GM21526 (cell line): ENCODE measurements around the gene COG6.
A peak's percentile ranks its signal among the peaks of the same experiment; 100 is the strongest.

Experiments used
- ATAC-seq: cut with Tn5 transposase; IDR thresholded peaks from one replicate; pipeline ENCODE4 v1.9.1; 2021; ENCODE audit warnings: moderate library complexity; ENCODE audit not compliant: unreplicated experiment, low FRiP score

Gene COG6

DNA sequence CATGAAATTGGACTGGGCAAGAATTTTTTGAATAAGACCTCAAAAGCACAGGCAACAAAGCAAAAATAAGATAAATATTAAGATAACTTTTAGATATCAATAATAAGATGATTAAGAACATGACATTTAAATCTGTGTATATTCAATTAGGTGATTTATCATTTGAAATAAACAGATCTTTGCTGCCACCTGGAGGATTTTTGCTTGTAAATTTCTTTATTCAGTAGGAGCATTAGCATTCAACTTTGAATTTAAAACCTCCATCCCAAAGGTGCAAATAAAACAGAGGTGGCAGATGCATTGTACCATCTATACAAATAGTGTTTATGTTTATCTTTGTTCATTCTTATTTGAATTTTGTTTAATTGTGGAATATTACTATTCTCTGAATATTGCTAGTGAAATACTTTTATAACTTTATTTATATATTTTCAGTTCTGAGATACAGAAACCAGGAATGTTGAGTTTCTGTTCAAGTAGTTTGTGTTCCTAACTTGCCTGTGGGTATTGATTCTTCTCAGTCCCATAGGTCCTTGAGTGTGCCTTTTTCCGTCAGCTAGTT is 20.9 kb downstream of the COG6 start:
- no peak for ATAC-seq

- peak; percentile 58 for ATAC-seq
Measured at GRCh38 chr13:39682310-39682709, 26.8 kb downstream of the COG6 start.

DNA sequence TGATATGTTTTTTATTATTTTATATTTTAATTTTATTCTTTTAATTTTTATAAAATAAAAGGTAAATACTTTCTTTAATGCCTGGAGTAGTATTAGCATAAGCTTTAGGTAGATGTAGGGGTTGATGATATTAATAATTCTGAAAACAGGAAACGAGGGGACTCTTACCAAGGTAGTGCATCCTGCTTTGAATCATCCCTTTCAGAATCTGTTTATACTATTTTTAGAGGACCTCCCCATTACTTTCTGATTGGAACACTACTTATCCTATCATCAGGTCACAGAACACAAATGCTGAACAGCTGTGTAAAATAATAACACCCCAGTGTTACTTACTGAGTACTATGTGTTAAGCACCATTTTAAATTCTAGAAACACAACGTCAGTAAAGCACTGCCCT is 27.3 kb downstream of the COG6 start:
- peak; percentile 78 for ATAC-seq

GRCh38 chr13:39684531-39685137 is 29.2 kb downstream of the COG6 start:
- ATAC-seq: no peak

DNA sequence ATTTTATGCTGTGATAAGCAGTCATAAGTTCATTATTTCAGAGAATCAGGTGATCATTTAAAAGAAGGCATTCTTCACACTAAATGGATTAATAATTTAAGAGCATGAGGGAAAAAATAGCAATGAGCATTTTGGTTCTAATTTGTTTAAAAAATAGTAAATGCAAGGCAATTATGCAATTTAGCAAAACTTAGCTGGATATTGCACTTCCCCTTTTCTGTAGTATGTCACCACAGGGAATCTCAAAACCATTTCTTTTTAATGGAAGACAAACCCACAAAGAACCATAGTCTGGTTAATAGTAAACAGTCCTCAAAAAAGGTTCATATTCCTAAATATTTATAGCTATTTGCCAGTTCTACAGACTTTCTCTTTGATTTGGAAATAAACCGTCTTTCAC is 30.2 kb downstream of the COG6 start:
- no peak for ATAC-seq

- ATAC-seq: no peak
Measured at GRCh38 chr13:39688278-39688677, 32.8 kb downstream of the COG6 start.

DNA sequence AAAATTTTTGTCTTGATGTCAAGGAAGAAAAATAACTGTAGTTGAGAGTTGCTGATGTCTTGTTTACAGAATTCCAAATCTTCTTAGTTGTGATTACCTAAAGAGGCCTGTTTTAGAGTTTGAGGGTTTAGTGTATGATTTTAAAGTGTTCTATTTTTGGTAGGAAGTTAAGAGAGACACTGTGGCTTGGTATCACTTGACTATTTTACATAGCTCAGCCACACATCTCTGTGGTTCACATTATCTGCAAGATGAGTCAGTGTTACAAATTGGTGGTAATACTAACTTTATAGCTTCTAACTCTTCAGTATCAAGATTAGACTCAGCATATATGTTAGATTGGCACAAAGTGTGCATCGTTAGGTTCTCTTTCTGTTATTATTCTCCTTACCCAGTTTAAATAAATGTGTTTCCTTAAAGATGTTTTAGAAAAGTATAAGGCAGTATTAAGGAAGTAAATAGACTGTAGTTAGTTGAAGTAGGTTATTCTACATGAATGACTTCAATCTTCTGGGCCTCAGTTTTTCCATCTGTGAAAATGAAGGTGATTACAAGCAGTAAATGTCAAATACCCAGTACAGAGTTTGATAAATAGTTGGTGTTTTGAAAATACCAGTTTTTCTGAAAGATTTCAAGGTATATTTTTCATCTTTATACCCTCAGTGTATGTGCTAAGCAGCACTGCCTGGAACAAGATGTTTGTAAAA is 33.4 kb downstream of the COG6 start:
- no peak for ATAC-seq

DNA sequence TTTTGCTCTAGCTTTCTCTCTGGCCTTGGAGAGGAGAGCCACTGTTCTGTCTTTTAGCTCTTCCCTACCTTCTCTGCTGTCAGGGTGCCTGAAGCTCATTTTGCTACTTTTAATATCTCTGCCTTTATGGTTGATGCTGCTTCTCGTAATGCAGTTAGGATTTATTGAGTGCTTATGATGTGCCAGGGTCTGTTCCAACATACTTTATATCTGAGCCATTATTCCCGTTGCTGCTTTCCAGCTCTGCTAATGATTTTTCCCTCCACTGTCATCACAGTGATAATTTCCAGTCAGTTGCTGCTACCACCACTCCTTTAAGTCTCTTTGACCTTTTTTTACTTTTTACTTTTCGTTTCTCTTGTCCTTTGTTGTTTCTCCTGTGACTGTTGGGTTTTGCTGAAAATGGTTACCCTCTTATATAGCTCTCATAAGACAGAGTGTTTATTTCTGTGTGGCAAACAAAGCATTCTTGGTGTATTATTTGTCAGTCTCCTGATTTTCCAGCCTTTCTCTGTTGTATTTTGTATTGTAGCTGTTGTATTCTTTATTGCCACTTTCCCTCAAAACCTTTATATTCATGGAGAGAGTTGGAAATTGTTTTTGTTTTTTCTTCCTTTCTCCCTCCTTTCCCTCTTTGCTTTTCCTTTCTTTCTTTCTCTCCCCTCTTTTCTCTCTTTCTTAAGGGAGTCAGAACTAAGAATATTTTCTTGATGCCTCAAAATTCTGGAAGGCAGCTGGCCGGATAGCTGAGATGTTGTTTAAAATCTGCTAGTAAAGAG is 37.4 kb downstream of the COG6 start:
- ATAC-seq: no peak

- no peak for ATAC-seq
Measured at GRCh38 chr13:39699274-39699673, 43.8 kb downstream of the COG6 start.

DNA sequence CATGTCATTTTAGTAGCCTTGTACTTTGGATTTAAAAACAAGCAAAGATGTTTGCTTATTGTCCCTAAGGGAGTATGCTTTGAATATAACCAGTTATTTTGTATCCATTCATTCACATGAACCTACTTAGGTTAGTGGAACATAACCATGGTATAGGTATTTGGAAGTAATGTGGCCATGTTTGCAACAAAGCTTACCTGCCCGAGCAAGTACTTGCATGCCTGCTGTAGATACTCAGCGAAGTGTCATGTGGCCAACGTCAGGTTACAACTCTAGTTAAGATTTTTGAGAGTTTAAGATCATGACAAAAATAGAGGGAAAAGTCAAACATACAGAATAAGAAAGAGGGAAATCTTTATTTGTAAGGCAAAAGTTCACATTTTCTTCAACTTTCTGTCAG is 57.2 kb downstream of the COG6 start:
- no peak for ATAC-seq

DNA sequence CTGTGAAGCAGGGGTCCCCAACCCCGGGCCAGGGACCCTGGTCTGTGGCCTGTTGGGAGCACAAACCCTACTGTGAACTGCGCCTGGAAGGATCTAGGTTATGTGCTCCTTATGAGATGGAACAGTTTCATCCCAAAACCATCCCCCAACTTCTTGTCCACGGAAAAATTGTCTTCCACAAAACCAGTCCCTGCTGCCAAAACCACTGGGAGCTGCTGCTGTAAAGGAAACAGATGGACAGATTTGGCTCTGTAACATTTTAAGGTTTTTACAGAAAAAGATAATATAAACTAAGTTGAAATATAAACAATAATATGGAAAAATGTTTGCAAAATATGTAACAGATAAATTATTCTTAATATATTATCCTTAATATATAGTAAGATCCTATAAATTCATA is 73.7 kb downstream of the COG6 start:
- no peak for ATAC-seq

DNA sequence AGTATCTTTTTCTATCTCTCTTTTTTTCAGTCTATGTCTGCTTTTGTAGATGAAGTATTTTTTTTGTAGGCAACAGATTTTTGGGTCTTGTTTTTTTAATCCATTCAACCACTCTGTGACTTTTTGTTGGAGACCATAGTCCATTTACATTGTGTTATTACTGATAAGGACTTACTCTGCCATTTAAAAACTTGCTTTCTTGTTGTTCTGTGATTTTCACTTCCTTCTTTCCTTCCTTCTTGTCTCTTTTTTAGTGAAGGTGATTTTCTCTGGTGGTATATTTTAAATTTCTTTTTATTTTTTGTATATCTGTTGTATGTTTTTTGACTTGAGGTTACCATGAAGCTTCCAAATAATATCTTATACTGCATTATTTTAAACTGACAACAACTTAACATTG is 79.5 kb downstream of the COG6 start:
- ATAC-seq: no peak

- no peak for ATAC-seq
Measured at GRCh38 chr13:39737047-39737446, 81.6 kb downstream of the COG6 start.

DNA sequence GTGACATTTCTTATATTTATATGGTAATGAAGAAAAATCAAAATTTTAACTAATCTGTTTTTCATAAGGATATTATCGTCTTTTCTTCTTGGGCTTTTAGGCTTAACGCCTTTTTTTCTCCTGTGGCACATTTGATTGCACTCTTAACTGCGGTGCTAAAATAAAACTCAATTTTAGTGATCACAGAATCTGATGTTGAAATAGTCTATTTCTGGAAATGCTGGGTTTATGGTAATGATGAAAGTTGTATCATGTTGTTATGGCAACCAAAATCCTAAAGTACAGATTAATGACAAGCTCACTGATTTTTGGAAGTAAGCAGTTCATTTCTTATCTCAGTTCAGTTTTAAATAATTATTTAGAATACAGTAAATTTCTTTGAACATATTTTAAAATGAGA is 85.3 kb downstream of the COG6 start:
- no peak for ATAC-seq

DNA sequence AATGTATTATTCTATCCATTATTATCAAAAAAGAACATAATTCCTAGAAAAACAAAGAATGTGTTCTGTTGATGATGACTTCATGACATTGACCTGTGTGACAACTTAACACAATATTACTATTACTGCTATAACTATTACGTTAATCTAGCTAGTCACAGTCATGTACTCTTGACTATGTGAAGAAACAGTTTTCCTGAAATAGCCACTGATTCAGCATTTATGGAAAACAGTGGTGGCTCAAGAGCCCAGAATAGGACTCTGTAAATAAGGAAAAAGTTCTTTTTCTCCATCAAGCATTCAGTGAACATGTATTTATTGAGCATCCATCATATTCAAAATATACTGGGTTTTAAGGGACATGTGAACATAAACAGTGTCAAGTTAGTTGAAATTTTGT is 93.5 kb downstream of the COG6 start:
- no peak for ATAC-seq

GRCh38 chr13:39749528-39749927 is 94.1 kb downstream of the COG6 start:
- no peak for ATAC-seq

DNA sequence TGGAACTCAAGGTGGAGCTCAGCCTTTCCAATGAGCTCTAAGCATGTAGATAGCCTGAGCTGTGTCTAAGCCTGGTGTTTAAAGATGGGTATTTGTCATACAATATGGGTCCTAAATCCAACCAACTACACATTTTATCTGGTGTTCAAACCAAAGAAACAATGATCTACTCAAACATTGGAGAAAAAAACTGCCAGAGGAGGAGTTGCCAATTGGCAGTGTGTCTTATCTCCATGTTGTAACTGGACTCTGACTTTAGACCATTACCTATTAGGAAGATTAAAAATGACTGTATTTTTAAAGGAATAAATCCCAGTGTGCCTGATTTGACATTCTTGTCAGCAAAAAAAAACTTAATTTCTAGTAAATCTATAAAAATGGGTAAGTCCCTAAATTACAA is 96.3 kb downstream of the COG6 start:
- ATAC-seq: no peak

- no peak for ATAC-seq
Measured at GRCh38 chr13:39760521-39760920, 105.1 kb downstream of the COG6 start.

- no peak for ATAC-seq
Measured at GRCh38 chr13:39765801-39766463, 110.5 kb downstream of the COG6 start.

DNA sequence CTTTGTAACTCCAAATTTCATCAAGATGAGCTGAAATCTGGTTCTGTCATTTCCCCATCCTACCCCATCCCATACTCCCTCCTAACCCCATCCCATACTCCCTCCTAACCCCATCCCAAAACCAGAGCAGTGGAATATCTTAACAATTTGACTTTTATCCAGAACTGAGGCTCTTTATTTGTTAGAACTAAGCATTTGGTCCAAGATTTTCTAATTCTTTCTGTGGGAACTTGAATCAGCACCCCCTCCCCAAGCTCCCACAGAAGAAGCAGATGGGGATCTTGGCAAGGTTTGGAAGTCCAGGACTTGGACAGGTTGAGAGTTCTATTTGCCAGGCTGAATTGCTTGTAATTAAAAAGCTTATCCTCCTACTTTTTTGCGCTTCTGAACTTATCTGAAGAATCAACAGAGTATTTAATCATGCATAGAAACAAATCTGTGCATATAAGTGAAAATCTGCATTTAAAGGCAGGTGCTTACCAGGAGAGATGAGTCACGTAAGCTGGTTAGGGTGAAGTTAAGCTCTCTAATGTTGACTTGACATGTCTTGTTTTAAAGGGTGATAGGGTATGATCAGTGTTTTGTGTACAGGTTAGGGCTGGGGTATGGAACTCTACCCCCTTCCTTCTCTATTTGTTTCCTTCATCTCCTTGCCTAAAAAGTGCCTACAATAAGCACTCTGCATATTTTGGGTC is 111.1 kb downstream of the COG6 start:
- no peak for ATAC-seq
